ENCODE data around the gene ERC1.
A peak's percentile ranks its signal among the peaks of the same experiment; 100 is the strongest.
"Not testable (repeated sequence)": the region's sequence is repeated elsewhere in the genome, so short reads cannot be mapped to it uniquely, and the experiment has no call there.

Gene ERC1

GRCh38 chr12:1207276-1207675 is 216.3 kb downstream of the ERC1 start:
- no peaks in the 10 kb centered on the region for H3K9me2 ChIP-seq (ENCODE audit: low read depth, low read length)
- H3K27me3 ChIP-seq (ENCODE audit: insufficient read depth, low read length): no peaks in the 10 kb centered on the region
- H4K20me1 ChIP-seq (ENCODE audit: insufficient read depth, low read length): no peaks in the 10 kb centered on the region
- peaks cover 59% of the 10 kb centered on the region for H3K79me2 ChIP-seq (ENCODE audit: insufficient read depth, low read length)
- H3K4me2 ChIP-seq (ENCODE audit: low read length): peak overlapping the region; percentile 93
- H3K9ac ChIP-seq (ENCODE audit: low read length): peak overlapping the region; percentile 71
- peak overlapping the region; percentile 94 for H3K27ac ChIP-seq (ENCODE audit: low read depth, low read length, poor library complexity, severe bottlenecking)
- H2AFZ ChIP-seq (ENCODE audit: low read length): no peak overlapping the region
- peaks cover 70% of the 10 kb centered on the region for H3K4me1 ChIP-seq (ENCODE audit: insufficient read depth, low read length, severe bottlenecking)
- no peaks in the 10 kb centered on the region for H3F3A ChIP-seq (ENCODE audit: insufficient read depth, low read length)
- H3K9me3 ChIP-seq (ENCODE audit: low read length): no peaks in the 10 kb centered on the region
- TF ChIP-seq EZH2 (IDR thresholded peaks at IDR 0.05; ENCODE audit: borderline replicate concordance, low read length) (no peak), CTCF (IDR thresholded peaks at IDR 0.05; ENCODE audit: low read length) (no peak)
- H3K4me3 ChIP-seq (ENCODE audit: low read depth, low read length, poor library complexity, severe bottlenecking): peak overlapping the region; percentile 64
- no peaks in the 10 kb centered on the region; the same call in 1 of the 2 replicates for H3K36me3 ChIP-seq (ENCODE audit: insufficient read depth, low read length)

- not testable (repeated sequence) for H3K27ac ChIP-seq (ENCODE audit: low read depth, low read length, poor library complexity, severe bottlenecking); H3K27me3 ChIP-seq (ENCODE audit: insufficient read depth, low read length); H3K9me2 ChIP-seq (ENCODE audit: low read depth, low read length); H2AFZ ChIP-seq (ENCODE audit: low read length); H3K4me2 ChIP-seq (ENCODE audit: low read length); H3K9ac ChIP-seq (ENCODE audit: low read length); H3F3A ChIP-seq (ENCODE audit: insufficient read depth, low read length); H3K36me3 ChIP-seq (ENCODE audit: insufficient read depth, low read length); H3K4me3 ChIP-seq (ENCODE audit: low read depth, low read length, poor library complexity, severe bottlenecking); H4K20me1 ChIP-seq (ENCODE audit: insufficient read depth, low read length); H3K9me3 ChIP-seq (ENCODE audit: low read length)
- Histone ChIP-seq H3K79me2 (ENCODE audit: insufficient read depth, low read length) (peaks cover 58% of the 10 kb centered on the region), H3K4me1 (ENCODE audit: insufficient read depth, low read length, severe bottlenecking) (peaks cover 59% of the 10 kb centered on the region)
These were observed 217.7 kb downstream of the ERC1 start for GRCh38 chr12:1208719-1209118.

DNA sequence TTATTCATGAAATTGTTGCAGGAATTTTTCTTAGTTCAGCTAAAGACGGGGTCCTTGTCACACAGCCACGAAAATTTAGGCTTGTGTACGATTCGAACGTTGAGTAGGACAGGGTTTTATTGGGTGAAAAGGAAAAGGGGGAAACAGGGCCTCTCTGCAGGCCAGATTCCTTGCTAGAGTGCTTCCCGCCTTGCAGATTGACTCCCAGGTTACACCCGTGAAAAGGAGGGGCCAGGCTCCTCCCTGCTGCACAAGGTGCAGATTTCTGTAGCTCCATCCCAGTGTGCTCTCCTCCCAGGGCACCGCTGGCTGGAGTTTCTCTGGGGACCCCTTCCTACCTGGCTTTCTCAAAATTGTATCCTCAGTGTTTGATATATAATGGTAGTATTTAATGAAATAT is 221.5 kb downstream of the ERC1 start:
- H3K9ac ChIP-seq (ENCODE audit: low read length): no peak overlapping the region
- no peak overlapping the region for H3K4me3 ChIP-seq (ENCODE audit: low read depth, low read length, poor library complexity, severe bottlenecking)
- no peak for TF ChIP-seq EZH2 (IDR thresholded peaks at IDR 0.05; ENCODE audit: borderline replicate concordance, low read length)
- no peaks in the 10 kb centered on the region for H3K9me2 ChIP-seq (ENCODE audit: low read depth, low read length)
- H4K20me1 ChIP-seq (ENCODE audit: insufficient read depth, low read length): no peaks in the 10 kb centered on the region
- peaks cover 26% of the 10 kb centered on the region for H3K79me2 ChIP-seq (ENCODE audit: insufficient read depth, low read length)
- H2AFZ ChIP-seq (ENCODE audit: low read length): no peak overlapping the region
- H3K9me3 ChIP-seq (ENCODE audit: low read length): no peaks in the 10 kb centered on the region
- peaks cover 38% of the 10 kb centered on the region for H3K4me1 ChIP-seq (ENCODE audit: insufficient read depth, low read length, severe bottlenecking)
- no peak overlapping the region for H3K27ac ChIP-seq (ENCODE audit: low read depth, low read length, poor library complexity, severe bottlenecking)
- no peaks in the 10 kb centered on the region for H3K27me3 ChIP-seq (ENCODE audit: insufficient read depth, low read length)
- H3K36me3 ChIP-seq (ENCODE audit: insufficient read depth, low read length): no peaks in the 10 kb centered on the region; the same call in 1 of the 2 replicates
- no peak overlapping the region for H3K4me2 ChIP-seq (ENCODE audit: low read length)
- no peaks in the 10 kb centered on the region; the same call in 1 of the 2 replicates for H3F3A ChIP-seq (ENCODE audit: insufficient read depth, low read length)

DNA sequence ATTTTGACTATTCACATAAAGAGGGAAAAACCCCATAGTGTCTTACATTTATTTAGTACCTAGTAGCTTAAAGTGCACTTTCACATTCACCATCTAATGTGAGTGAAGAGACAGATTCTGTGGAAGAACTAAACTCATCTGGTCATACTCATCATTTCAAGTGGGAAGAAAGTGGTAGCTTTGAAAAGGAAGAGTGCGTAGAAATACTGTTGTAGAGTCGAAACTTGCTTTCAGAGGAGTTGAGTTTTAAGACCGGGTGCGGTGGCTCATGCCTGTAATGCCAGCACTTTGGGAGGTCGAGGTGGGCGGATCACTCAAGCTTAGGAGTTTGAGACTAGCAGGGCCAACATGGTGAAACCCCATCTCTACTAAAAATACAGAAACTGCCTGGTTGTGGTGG is 222.2 kb downstream of the ERC1 start:
- H3K4me2 ChIP-seq (ENCODE audit: low read length): no peak overlapping the region
- H3K4me1 ChIP-seq (ENCODE audit: insufficient read depth, low read length, severe bottlenecking): peaks cover 38% of the 10 kb centered on the region
- no peaks in the 10 kb centered on the region for H3K9me2 ChIP-seq (ENCODE audit: low read depth, low read length)
- no peak overlapping the region for H3K4me3 ChIP-seq (ENCODE audit: low read depth, low read length, poor library complexity, severe bottlenecking)
- H2AFZ ChIP-seq (ENCODE audit: low read length): no peak overlapping the region
- no peaks in the 10 kb centered on the region for H3K9me3 ChIP-seq (ENCODE audit: low read length)
- H3K9ac ChIP-seq (ENCODE audit: low read length): no peak overlapping the region
- no peak overlapping the region for H3K27ac ChIP-seq (ENCODE audit: low read depth, low read length, poor library complexity, severe bottlenecking)
- H3K79me2 ChIP-seq (ENCODE audit: insufficient read depth, low read length): peaks cover 20% of the 10 kb centered on the region
- TF ChIP-seq CTCF (IDR thresholded peaks at IDR 0.05; ENCODE audit: low read length) (no peak), EZH2 (IDR thresholded peaks at IDR 0.05; ENCODE audit: borderline replicate concordance, low read length) (no peak)
- no peaks in the 10 kb centered on the region; the same call in 1 of the 2 replicates for H3K36me3 ChIP-seq (ENCODE audit: insufficient read depth, low read length)
- H3K27me3 ChIP-seq (ENCODE audit: insufficient read depth, low read length): no peaks in the 10 kb centered on the region
- no peaks in the 10 kb centered on the region for H4K20me1 ChIP-seq (ENCODE audit: insufficient read depth, low read length)
- H3F3A ChIP-seq (ENCODE audit: insufficient read depth, low read length): no peaks in the 10 kb centered on the region; the same call in 1 of the 2 replicates

Data from OCI-LY1 (cell line).